Sciatic nerve (tissue), 2 donors: Measurements from ENCODE around the gene ZBTB20. TPM values are rescaled to one million over a fixed set of nuclear protein-coding genes. Genes with fewer than 3 reads are reported as not detected.

Experiments
- ATAC-seq: fragments of 200-7000 bp; cut with Tn5 transposase; one replicate; pipeline ENCODE4 v1.9.1; 2020; ENCODE audit warnings: mild to moderate bottlenecking, moderate library complexity
- DNase-seq: peaks from one replicate; pipeline ENCODE4 v3.0.0-alpha.2; 2020; ENCODE audit warnings: low spot score
- intact Hi-C: fragments of 100-400 bp; cut with DNase I; formaldehyde crosslinking; loops from one replicate; pipeline ENCODE4 v1.14.2; 2022
- total RNA-seq: library from RNA; stranded (reverse); fragmentation: NEBNext Ultra II Directional; extraction: Animal tissue kit (Norgen Biotek cat#: 25700); gene quantifications from one replicate; pipeline ENCODE4 v1.2.1, GENCODE V29; 2021
- donor health status: DM: no; HTN: no; CAD: no.
- donor health status: DM: no; HTN: no; CAD: no.

ZBTB20 gene
- total RNA-seq, 1 donor from 2014 or later = 145 TPM

GRCh38 chr3:114406922-114407321 lies 740.2 kb downstream of the ZBTB20 start:
- DNase-seq (no peak), ATAC-seq (no peak)
- intact Hi-C loops = no loop called here

- intact Hi-C loops = no loop called here
- ATAC-seq = peak; percentile 23
Observed at GRCh38 chr3:114406286-114406685, 740.8 kb downstream of the ZBTB20 start.

GRCh38 chr3:114405202-114405990 lies 741.7 kb downstream of the ZBTB20 start:
- DNase-seq = no peak
- ATAC-seq = no peak
- intact Hi-C loops = no loop called here

More at GRCh38 chr3:114406286-114406685, 740.8 kb downstream of the ZBTB20 start:
- no peak for DNase-seq

- intact Hi-C loops = no loop called here
- DNase-seq (no peak), ATAC-seq (peak; percentile 41)
Observed at GRCh38 chr3:114404590-114404989, 742.5 kb downstream of the ZBTB20 start.

GRCh38 chr3:114402838-114403237 lies 744.2 kb downstream of the ZBTB20 start:
- intact Hi-C loops = no loop called here
- DNase-seq (no peak), ATAC-seq (no peak)

GRCh38 chr3:114401346-114401745 lies 745.7 kb downstream of the ZBTB20 start:
- ATAC-seq (no peak), DNase-seq (no peak)
- intact Hi-C loops = no loop called here

GRCh38 chr3:114400371-114400770 lies 746.7 kb downstream of the ZBTB20 start:
- DNase-seq (no peak), ATAC-seq (peak; percentile 27)
- intact Hi-C loops = no loop called here

- intact Hi-C loops = no loop called here
- no peak for DNase-seq
- ATAC-seq = peak; percentile 42
Observed at GRCh38 chr3:114394551-114394950, 752.5 kb downstream of the ZBTB20 start.

GRCh38 chr3:114393367-114394072 lies 753.6 kb downstream of the ZBTB20 start:
- intact Hi-C loops = no loop called here
- peak; percentile 74 for ATAC-seq
- no peak for DNase-seq

- ATAC-seq (no peak), DNase-seq (no peak)
- intact Hi-C loops = no loop called here
Observed at GRCh38 chr3:114392831-114393230, 754.3 kb downstream of the ZBTB20 start.

GRCh38 chr3:114389156-114389555 lies 757.9 kb downstream of the ZBTB20 start:
- ATAC-seq = no peak
- DNase-seq = no peak
- intact Hi-C loops = no loop called here

- DNase-seq (no peak), ATAC-seq (no peak)
- intact Hi-C loops = no loop called here
Observed at GRCh38 chr3:114384558-114384903, 762.6 kb downstream of the ZBTB20 start.

GRCh38 chr3:114383875-114384557 lies 763.1 kb downstream of the ZBTB20 start:
- DNase-seq (peak; percentile 90), ATAC-seq (peak; percentile 88)
- intact Hi-C loops = no loop called here

GRCh38 chr3:114380233-114380651 lies 766.8 kb downstream of the ZBTB20 start:
- peak; percentile 87 for ATAC-seq
- intact Hi-C loops = loop anchor here (2.0 kb wide), 1 partner anchor 73 kb away; no protein-coding TSS in a partner anchor
- peak; percentile 86 for DNase-seq

- intact Hi-C loops = no loop called here
Observed at GRCh38 chr3:114379266-114379665, 767.8 kb downstream of the ZBTB20 start.

GRCh38 chr3:114378760-114379159 lies 768.3 kb downstream of the ZBTB20 start:
- ATAC-seq (no peak), DNase-seq (no peak)
- intact Hi-C loops = no loop called here

More at GRCh38 chr3:114379266-114379665, 767.8 kb downstream of the ZBTB20 start:
- ATAC-seq (no peak), DNase-seq (no peak)

- intact Hi-C loops = no loop called here
- DNase-seq = no peak
- no peak for ATAC-seq
Observed at GRCh38 chr3:114377426-114377825, 769.7 kb downstream of the ZBTB20 start.

GRCh38 chr3:114376516-114377185 lies 770.4 kb downstream of the ZBTB20 start:
- DNase-seq = no peak
- intact Hi-C loops = no loop called here
- ATAC-seq = no peak
